Tongue (tissue), 2 donors: Measurements from ENCODE around the gene DCAF12. TPM values are rescaled to one million over a fixed set of nuclear protein-coding genes. Genes with fewer than 3 reads are reported as not detected.

Source experiments
- DNase-seq: peaks from one replicate; pipeline ENCODE4 v3.0.0-alpha.2; 2015
- total RNA-seq: library from RNA; depleted of rRNA; stranded (reverse); fragments of >200 nt; gene quantifications from one replicate; pipeline ENCODE4 v1.2.3, GENCODE V29; 2014

Gene DCAF12
- total RNA-seq, 1 donor from 2014 or later, result 26.3 TPM

GRCh38 chr9:34125681-34126206 lies 754 bp downstream of the DCAF12 start:
- peak; percentile 17 for DNase-seq

DNA sequence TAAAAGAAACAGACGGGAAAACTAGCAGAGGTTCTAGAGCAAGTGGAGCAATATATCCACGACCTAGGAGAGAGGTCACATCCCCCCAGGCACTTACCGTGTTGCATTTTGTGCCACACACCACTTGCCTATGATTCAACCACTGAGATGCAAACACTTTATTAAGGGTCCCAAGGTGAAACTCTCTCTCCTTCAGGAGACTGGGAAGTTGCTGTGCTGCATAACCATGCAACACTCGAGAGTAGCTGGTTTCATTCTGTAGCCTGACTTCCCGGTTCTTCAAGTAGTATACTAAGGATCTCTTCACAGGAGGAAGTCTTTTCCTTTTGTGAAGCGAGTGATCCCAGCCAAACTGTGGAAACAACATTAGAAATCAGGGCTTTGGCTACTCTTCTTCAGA lies 1.6 kb downstream of the DCAF12 start:
- DNase-seq, result no peak

DNA sequence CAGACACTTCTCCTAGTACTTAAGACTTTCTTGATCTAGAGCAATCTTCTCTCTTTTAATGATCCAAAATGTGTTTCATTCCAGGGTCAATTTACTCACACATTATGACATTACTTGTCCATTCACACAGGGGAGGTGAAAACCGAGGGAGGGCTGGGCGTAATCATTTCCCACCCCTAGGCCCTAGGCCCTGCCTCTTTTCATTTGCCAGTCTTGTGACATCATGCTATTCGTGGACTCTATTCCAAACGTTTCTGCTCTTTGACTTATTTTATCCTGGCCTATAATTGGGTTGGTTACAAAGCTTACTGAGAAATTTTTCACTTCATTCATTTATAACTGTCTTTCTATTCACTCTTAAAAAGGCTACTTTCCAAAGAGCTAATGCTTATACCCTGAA lies 2.4 kb downstream of the DCAF12 start:
- DNase-seq, result no peak

DNA sequence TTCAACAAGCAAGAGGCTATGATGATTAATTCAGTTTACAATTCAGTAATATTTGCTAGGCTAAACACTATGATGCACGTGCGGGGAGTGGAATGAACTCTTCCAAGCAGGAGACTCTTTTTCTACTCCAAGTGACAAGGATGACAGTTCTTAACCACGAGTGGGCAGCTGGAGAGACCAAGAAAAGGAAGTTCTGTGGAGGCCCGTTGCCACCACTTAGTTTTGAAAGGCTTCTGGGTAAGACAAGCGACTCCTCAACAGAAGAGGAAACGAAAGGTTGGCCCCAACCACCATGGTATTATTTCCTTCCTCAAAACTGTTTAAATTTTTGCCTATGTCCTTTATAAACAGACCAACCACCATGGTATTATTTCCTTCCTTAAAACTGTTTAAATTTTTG lies 2.8 kb downstream of the DCAF12 start:
- DNase-seq, result peak; percentile 16

GRCh38 chr9:34121996-34122395 lies 4.5 kb downstream of the DCAF12 start:
- no peak for DNase-seq

GRCh38 chr9:34119713-34120112 lies 6.8 kb downstream of the DCAF12 start:
- no peak for DNase-seq

DNA sequence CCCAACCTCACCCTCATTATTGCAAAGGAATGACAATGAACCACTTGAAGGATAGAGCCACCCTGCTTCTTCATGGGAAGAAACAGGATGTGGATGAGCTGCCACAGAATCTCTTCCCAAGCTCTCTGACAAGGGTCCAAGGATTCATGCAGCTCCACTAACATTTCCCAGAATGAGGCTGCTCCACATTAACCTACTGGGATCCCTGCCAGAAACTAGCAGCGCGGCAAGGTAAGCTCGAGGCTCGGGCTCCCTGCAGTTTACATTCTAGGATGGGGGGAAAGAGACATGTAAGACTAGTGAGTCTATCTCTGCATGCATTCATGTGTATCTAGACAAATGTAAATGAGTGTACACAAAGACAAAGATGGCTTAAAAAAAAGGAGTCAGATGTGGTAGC lies 12.1 kb downstream of the DCAF12 start:
- DNase-seq, result peak; percentile 13

DNA sequence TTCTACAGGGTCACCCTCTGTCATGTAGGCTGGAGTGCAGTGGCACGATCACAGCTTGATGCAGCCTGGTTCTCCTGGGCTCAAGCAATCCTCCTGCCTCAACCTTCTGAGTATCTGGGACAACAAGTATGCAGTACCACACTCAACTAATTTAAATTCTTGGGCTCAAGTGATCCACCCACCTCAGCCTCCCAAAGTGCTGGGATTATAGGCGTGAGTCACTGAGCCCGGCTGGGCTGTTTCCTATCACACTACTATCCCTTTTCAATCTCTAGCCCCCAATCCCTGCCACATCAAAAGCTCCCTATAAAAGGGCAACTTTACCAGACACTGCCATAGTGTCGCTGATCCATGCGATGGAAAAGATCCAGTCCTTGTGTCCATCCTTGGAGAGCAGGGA lies 20.4 kb downstream of the DCAF12 start:
- no peak for DNase-seq

DNA sequence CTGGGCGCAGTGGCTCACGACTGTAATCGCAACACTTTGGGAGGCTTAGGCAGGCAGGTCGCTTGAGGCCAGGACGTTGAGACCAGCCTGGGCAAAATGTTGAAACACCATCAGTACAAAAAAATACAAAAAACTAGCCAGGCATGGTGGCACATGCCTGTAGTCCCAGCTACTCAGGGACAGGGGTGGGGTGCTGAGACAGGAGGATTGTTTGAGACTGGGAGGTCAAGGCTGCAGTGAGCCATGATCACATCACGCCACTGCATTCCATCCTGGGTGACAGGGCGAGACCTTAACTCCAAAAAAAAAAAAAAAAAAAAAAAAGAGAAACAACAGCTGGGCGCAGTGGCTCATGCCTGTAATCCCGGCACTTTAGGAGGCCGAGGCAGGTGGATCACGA lies 23.7 kb downstream of the DCAF12 start:
- DNase-seq, result no peak

GRCh38 chr9:34098307-34098706 lies 28.2 kb downstream of the DCAF12 start:
- no peak for DNase-seq

- DNase-seq, result no peak
Measured at GRCh38 chr9:34097865-34098264, 28.6 kb downstream of the DCAF12 start.

DNA sequence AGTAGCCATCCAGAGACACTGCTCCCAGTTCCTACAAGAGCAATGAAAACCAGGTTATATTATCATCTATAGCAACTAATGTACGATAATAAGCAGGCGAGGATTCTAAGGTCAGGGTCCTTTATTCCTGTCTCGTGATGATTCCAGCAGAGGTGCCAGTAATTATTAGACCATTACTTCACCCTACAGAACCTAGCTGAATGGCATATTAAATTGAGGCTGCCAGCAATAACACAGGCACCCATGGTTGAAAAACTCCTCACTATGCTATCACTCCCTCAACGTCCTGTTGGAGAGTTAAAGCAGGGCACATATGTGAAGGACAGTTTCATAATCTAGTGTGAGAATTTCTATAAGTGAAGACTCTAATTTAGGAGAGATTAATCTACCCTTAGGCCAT lies 29.7 kb downstream of the DCAF12 start:
- no peak for DNase-seq

- DNase-seq, result no peak
Measured at GRCh38 chr9:34093578-34093977, 32.9 kb downstream of the DCAF12 start.

DNA sequence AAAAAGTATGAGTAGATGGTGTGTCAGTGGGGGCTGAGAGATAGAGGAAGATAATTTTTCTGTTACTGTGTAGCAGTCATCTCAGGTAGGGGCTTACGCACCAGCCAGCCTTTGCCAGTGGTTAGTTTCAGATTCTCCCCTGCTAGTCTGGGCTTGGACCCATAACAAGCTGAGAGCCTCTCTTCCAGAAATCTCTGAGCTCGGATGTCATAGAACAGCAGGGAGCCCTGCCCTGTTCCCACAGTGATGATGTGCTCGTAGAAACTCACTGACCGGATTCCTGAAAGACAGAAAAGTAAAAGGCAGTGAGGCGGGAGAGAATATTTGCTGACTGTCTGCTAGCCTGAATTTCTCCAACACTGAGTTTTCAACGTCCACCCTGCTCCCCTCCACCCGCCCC lies 37.2 kb downstream of the DCAF12 start:
- no peak for DNase-seq

GRCh38 chr9:34087370-34087769 lies 39.1 kb downstream of the DCAF12 start:
- DNase-seq, result no peak

GRCh38 chr9:34086864-34087263 lies 39.6 kb downstream of the DCAF12 start:
- DNase-seq, result no peak

GRCh38 chr9:34085581-34086500 lies 40.7 kb downstream of the DCAF12 start:
- peak; percentile 63 for DNase-seq

DNA sequence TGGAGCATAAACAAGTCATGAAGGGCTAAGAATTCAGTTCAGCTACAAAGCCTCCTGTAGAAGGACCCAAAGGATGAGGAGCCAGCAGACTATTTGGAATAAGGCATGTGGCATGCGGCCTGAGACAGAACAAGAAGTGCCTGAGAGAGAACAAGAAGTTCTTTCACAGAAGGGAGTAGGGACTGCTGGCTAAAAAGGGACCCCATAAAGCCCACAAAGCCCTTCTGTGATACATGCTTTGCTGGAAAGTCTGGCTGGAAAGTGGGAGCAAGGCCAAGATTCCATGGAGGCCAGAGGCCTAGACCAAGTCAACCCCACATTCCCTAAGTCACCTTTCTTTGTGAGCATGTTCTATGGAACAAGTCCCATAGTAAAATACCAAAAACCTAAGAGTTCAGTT lies 41.9 kb downstream of the DCAF12 start:
- DNase-seq, result peak; percentile 80

DNA sequence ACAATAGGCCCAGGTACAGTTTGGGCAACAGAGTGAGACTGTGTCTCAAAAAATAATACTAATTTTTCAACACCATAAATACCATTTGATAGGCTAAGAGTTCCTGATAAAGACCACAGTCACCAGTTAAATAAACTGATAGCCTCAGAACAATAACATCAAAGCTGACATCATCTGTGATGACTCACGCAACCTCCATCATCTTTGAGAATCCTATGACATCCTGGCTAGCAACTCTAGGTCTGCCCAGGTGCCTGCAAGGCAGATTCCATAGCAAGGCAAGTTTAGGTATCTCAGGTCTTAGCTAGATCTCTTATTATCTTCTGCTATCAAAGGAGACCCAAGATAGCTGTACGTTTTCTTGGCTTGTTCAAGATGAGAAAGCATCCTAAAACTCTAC lies 47.3 kb downstream of the DCAF12 start:
- DNase-seq, result no peak

GRCh38 chr9:34072868-34073590 lies 53.5 kb downstream of the DCAF12 start:
- peak; percentile 64 for DNase-seq

GRCh38 chr9:34072410-34072809 lies 54.1 kb downstream of the DCAF12 start:
- peak; percentile 63 for DNase-seq

GRCh38 chr9:34070606-34071324 lies 55.7 kb downstream of the DCAF12 start:
- DNase-seq, result peak; percentile 85

DNA sequence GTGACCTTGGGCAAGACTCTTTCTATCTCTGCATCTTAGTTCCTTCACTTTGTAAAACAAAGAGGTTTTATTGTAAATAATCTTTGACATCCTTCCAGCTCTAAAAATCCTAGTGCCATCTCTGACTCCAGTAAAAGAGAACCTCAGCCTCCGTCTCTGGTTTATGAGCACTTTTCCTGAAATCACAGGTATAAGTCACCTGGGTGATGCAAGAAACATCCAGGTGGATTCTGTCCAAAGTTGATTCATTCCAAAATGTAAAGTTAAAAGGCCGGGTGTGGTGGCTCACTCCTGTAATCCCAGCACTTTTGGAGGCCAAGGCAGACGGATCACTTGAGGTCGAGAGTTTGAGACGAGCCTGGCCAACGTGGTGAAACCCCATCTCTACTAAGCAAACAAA lies 56.7 kb downstream of the DCAF12 start:
- DNase-seq, result no peak
